Stomach (tissue), 4 donors: ENCODE results near the gene SULT1B1.

ENCODE experiments used
- POLR2A ChIP-seq, 4 donors: fragments of 450-650 bp; IDR thresholded peaks; one replicate each; pipeline ENCODE4 v1.6.1; 2016; ENCODE audit warnings: antibody characterized with exemption in 4 of 4, control low read depth in 2 of 4, mild to moderate bottlenecking in 1 of 4, moderate library complexity in 1 of 4
- TF ChIP-seq, protein P1 (sequence below), 7 experiments: fragments of 450-650 bp in 4 of 7; fragments of 200-600 bp in 3 of 7; sonication (generic) in 3 of 7; IDR thresholded peaks; one replicate each; pipeline ENCODE4 v1.5.1; 2016 to 2019; ENCODE audit warnings: antibody characterized with exemption in 7 of 7, control low read depth in 2 of 7, mild to moderate bottlenecking in 1 of 7

GRCh38 chr4:69697536-69698242, 62.7 kb downstream of the SULT1B1 start:
- TF ChIP-seq, protein P1, sequence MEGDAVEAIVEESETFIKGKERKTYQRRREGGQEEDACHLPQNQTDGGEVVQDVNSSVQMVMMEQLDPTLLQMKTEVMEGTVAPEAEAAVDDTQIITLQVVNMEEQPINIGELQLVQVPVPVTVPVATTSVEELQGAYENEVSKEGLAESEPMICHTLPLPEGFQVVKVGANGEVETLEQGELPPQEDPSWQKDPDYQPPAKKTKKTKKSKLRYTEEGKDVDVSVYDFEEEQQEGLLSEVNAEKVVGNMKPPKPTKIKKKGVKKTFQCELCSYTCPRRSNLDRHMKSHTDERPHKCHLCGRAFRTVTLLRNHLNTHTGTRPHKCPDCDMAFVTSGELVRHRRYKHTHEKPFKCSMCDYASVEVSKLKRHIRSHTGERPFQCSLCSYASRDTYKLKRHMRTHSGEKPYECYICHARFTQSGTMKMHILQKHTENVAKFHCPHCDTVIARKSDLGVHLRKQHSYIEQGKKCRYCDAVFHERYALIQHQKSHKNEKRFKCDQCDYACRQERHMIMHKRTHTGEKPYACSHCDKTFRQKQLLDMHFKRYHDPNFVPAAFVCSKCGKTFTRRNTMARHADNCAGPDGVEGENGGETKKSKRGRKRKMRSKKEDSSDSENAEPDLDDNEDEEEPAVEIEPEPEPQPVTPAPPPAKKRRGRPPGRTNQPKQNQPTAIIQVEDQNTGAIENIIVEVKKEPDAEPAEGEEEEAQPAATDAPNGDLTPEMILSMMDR (IDR thresholded peaks at IDR 0.05) = no peak
- no peak for TF ChIP-seq POLR2A (IDR thresholded peaks at IDR 0.05)
